ENCODE data around the gene ZHX3. TPM values are rescaled to one million over a fixed set of nuclear protein-coding genes. Genes with fewer than 3 reads are reported as not detected.

Gene ZHX3
- total and polyA plus RNA-seq, 9 of the 15 experiments (the other 6 are each of a cell fraction or from before 2014, with no cell fraction given), result 0.80 to 14.6 (median 4.9) TPM

DNA sequence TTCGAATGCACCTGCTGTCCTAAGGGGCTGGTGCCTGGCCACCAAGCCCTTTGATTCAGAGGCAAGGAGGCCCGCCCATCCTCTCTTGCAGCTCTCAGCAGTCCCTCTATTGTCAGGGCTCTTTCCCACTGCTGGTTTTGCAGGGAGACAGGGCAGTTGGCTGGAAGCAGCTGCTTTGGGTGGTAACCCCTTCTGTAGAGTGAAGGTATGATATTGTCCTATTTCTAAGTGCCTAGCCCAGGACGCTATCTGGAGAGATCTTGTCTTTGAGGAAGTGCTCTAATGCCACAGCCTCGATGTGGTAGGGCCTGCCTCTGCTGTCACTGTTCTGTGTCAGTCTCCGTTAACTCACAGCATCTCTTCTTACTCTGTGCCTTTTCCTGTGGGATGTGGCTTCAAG, 174.6 kb downstream of the ZHX3 start (continued):
- TF ChIP-seq, protein P1, sequence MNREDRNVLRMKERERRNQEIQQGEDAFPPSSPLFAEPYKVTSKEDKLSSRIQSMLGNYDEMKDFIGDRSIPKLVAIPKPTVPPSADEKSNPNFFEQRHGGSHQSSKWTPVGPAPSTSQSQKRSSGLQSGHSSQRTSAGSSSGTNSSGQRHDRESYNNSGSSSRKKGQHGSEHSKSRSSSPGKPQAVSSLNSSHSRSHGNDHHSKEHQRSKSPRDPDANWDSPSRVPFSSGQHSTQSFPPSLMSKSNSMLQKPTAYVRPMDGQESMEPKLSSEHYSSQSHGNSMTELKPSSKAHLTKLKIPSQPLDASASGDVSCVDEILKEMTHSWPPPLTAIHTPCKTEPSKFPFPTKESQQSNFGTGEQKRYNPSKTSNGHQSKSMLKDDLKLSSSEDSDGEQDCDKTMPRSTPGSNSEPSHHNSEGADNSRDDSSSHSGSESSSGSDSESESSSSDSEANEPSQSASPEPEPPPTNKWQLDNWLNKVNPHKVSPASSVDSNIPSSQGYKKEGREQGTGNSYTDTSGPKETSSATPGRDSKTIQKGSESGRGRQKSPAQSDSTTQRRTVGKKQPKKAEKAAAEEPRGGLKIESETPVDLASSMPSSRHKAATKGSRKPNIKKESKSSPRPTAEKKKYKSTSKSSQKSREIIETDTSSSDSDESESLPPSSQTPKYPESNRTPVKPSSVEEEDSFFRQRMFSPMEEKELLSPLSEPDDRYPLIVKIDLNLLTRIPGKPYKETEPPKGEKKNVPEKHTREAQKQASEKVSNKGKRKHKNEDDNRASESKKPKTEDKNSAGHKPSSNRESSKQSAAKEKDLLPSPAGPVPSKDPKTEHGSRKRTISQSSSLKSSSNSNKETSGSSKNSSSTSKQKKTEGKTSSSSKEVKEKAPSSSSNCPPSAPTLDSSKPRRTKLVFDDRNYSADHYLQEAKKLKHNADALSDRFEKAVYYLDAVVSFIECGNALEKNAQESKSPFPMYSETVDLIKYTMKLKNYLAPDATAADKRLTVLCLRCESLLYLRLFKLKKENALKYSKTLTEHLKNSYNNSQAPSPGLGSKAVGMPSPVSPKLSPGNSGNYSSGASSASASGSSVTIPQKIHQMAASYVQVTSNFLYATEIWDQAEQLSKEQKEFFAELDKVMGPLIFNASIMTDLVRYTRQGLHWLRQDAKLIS (CRISPR knock-in tag; IDR thresholded peaks at IDR 0.05), result no peak
- TF ChIP-seq MCM2 (IDR thresholded peaks at IDR 0.05; ENCODE audit: low read depth) (no peak), TAF15 (IDR thresholded peaks at IDR 0.05; ENCODE audit: low read depth, low read length) (no peak), ZNF583 (CRISPR knock-in tag; IDR thresholded peaks at IDR 0.05) (no peak), SMAD2 (IDR thresholded peaks at IDR 0.05; ENCODE audit: low read depth, low read length) (no peak), ZNF436 (CRISPR knock-in tag; IDR thresholded peaks at IDR 0.05) (no peak), CTBP1 (IDR thresholded peaks at IDR 0.05; ENCODE audit: borderline replicate concordance) (peak; percentile 43; the same call in 1 of the 2 replicates), RUNX1 (IDR thresholded peaks at IDR 0.05; ENCODE audit: low read depth) (no peak), HINFP (tag; conservative IDR thresholded peaks at IDR 0.05; ENCODE audit: low read depth) (no peak), NCOA1 (IDR thresholded peaks at IDR 0.05; ENCODE audit: low read depth) (no peak)
